Measurements from ENCODE around the gene SPAAR. TPM values are rescaled to one million over a fixed set of nuclear protein-coding genes. Genes with fewer than 3 reads are reported as not detected.

The SPAAR gene
- total RNA-seq: not detected in 2 replicates

GRCh38 chr9:35909274-35909673, at the start of gene SPAAR:
SPAAR (plus strand) TSS chr9:35909490; CDS start chr9:35910464, 974 bp downstream.

GRCh38 chr9:35870351-35870923, 38.9 kb upstream of the SPAAR start, which contains the start of gene OR13J1:
OR13J1 (minus strand) TSS chr9:35870401; CDS start chr9:35870401, 0 bp downstream.

GRCh38 chr9:35905912-35906679, 3.2 kb upstream of the SPAAR start, which contains the start of gene HRCT1:
HRCT1 (plus strand) TSS chr9:35906202; CDS start chr9:35906288, 86 bp downstream.

GRCh38 chr9:35958104-35958837, 49.0 kb downstream of the SPAAR start, which contains the start of gene OR2S2:
OR2S2 (minus strand) TSS chr9:35958154; CDS start chr9:35958098, 56 bp downstream.

Other genes starting within 250 kb of the SPAAR start
- gene ARHGEF39, start 244.3 kb upstream of the SPAAR start, total RNA-seq: 1.3 and 4.6 TPM in 2 replicates
- gene CA9, start 235.6 kb upstream of the SPAAR start, total RNA-seq: 9.6 and 35.2 TPM in 2 replicates
- 61.0 and 129 TPM in 2 replicates for gene TPM2, start 219.6 kb upstream of the SPAAR start, total RNA-seq
- gene TLN1, start 177.3 kb upstream of the SPAAR start, total RNA-seq: 92.3 and 171 TPM in 2 replicates
- 29.2 and 88.4 TPM in 2 replicates for gene CREB3, start 176.8 kb upstream of the SPAAR start, total RNA-seq
- gene GBA2, start 160.3 kb upstream of the SPAAR start, total RNA-seq: 26.7 and 30.7 TPM in 2 replicates
- gene RGP1, start 160.2 kb upstream of the SPAAR start, total RNA-seq: 10.6 and 11.1 TPM in 2 replicates
- gene MSMP, start 155.2 kb upstream of the SPAAR start, total RNA-seq: not detected in 2 replicates
- gene NPR2, start 117.9 kb upstream of the SPAAR start, total RNA-seq: 8.7 and 12.4 TPM in 2 replicates
- gene SPAG8, start 97.2 kb upstream of the SPAAR start, total RNA-seq: under 0.01 TPM in 1 of 2 replicates, not detected in the other
- gene HINT2, start 94.4 kb upstream of the SPAAR start, total RNA-seq: 18.8 and 36.4 TPM in 2 replicates
- not detected in 2 replicates for gene FAM221B, start 80.8 kb upstream of the SPAAR start, total RNA-seq
- gene TMEM8B, start 80.3 kb upstream of the SPAAR start, total RNA-seq: 1.9 TPM in 2 replicates
- gene OR13J1, start 39.1 kb upstream of the SPAAR start, total RNA-seq: not detected in 2 replicates
- 0.85 TPM in 1 of 2 replicates, not detected in the other for gene HRCT1, start 3.3 kb upstream of the SPAAR start, total RNA-seq
- gene OR2S2, start 48.7 kb downstream of the SPAAR start, total RNA-seq: not detected in 2 replicates
- 0.64 and 1.7 TPM in 2 replicates for gene RECK, start 127.4 kb downstream of the SPAAR start, total RNA-seq
- gene GLIPR2, start 227.2 kb downstream of the SPAAR start, total RNA-seq: under 0.01 and 14.5 TPM in 2 replicates